HepG2 (cell line): Measurements from ENCODE around the gene SNAP29. TPM values are rescaled to one million over a fixed set of nuclear protein-coding genes. Genes with fewer than 3 reads are reported as not detected.

ENCODE experiments used
- ATAC-seq: fragments of 200-7000 bp; cut with Tn5 transposase; 3 replicates; pipeline ENCODE4 v1.9.1; 2020; ENCODE audit warnings: mild to moderate bottlenecking, moderate library complexity
- BruUV-seq: library from RNA; stranded (reverse); fragments of 400-500 nt; replicated peaks from 2 replicates; lab custom pipeline; 2021; lab: Mats Ljungman, UMichigan
- CTCF ChIA-PET: fragments of 300-600 bp; formaldehyde crosslinking; extraction: SDS; loops from one replicate; lab custom pipeline; 2021; ENCODE audit warnings: low total read pairs, inconsistent platforms, low intra/inter-chr PET ratio; lab: Yijun Ruan, JAX
- POLR2A ChIA-PET: fragments of 350-600 bp; sonication (Branson Sonifier 250); formaldehyde crosslinking; loops from one replicate; lab custom pipeline; 2020; ENCODE audit warnings: antibody characterized with exemption, inconsistent platforms; lab: Yijun Ruan, JAX
- DNase-seq: peaks from one replicate; pipeline ENCODE4 v3.0.0-alpha.2; 2015; ENCODE audit warnings: low spot score
- FAIRE-seq: peaks from 3 replicates; lab custom pipeline; 2011; peaks lifted over from hg19 to GRCh38; lab: Jason Lieb, UNC
- H2AFZ ChIP-seq: one replicate; pipeline ENCODE4 v1.6.1; 2011; ENCODE audit warnings: low read length, inconsistent platforms
- H3K27ac ChIP-seq: fragments of 300-600 bp; 3 replicates; pipeline ENCODE4 v1.8.0; 2011; ENCODE audit warnings: mixed run types, mild to moderate bottlenecking, mixed read lengths, low read length, inconsistent platforms; ENCODE audit not compliant: insufficient read depth; ENCODE audit errors: extremely low read length
- H3K27me3 ChIP-seq, 2 experiments: fragments of 200-600 bp in 1 of 2; 2 replicates in 1 of 2; 3 replicates in 1 of 2; pipeline versions ENCODE4 v1.6.0 to v1.8.0; 2011; ENCODE audit warnings: low read length in 2 of 2, mild to moderate bottlenecking in 2 of 2, moderate library complexity in 2 of 2, inconsistent platforms in 1 of 2; ENCODE audit not compliant: insufficient read depth in 2 of 2, control insufficient read depth in 1 of 2
- H3K36me3 ChIP-seq, 2 experiments: fragments of 200-600 bp in 1 of 2; replicated peaks in 1 of 2; 2 replicates in 1 of 2; 3 replicates in 1 of 2; pipeline versions ENCODE4 v1.5.1 to v1.8.0; 2011; ENCODE audit warnings: low read length in 2 of 2, inconsistent platforms in 1 of 2; ENCODE audit not compliant: insufficient read depth in 2 of 2, control insufficient read depth in 1 of 2
- H3K4me1 ChIP-seq: 2 replicates; pipeline ENCODE4 v1.5.1; 2012; ENCODE audit warnings: low read length, inconsistent platforms; ENCODE audit not compliant: insufficient read depth
- H3K4me2 ChIP-seq: 2 replicates; pipeline ENCODE4 v1.6.0; 2011; ENCODE audit warnings: low read depth, low read length, inconsistent platforms
- H3K4me3 ChIP-seq, 3 experiments: fragments of 200-600 bp in 1 of 3; sonication (generic), shearing (Covaris generic) in 1 of 3; replicated peaks in 1 of 3; 2 replicates each; pipeline ENCODE4 v1.5.1; 2011 to 2016; ENCODE audit warnings: low read length in 3 of 3, inconsistent platforms in 2 of 3, low read depth in 2 of 3, mild to moderate bottlenecking in 2 of 3, control low read depth in 1 of 3, mixed read lengths in 1 of 3; ENCODE audit not compliant: insufficient read depth in 1 of 3
- H3K79me2 ChIP-seq: one replicate; pipeline ENCODE4 v1.6.1; 2011; ENCODE audit warnings: low read length, inconsistent platforms; ENCODE audit not compliant: insufficient read depth
- H3K9ac ChIP-seq: 2 replicates; pipeline ENCODE4 v1.6.0; 2011; ENCODE audit warnings: mild to moderate bottlenecking, low read depth, low read length, inconsistent platforms; ENCODE audit not compliant: insufficient read depth
- H3K9me3 ChIP-seq: 2 replicates; pipeline ENCODE4 v1.5.1; 2012; ENCODE audit warnings: mild to moderate bottlenecking, low read length
- H4K20me1 ChIP-seq: 2 replicates; pipeline ENCODE4 v1.6.0; 2011; ENCODE audit warnings: inconsistent platforms, mild to moderate bottlenecking, low read length, moderate library complexity; ENCODE audit not compliant: insufficient read depth
- ARHGAP35 ChIP-seq: sonication (generic); formaldehyde crosslinking; IDR thresholded peaks from 2 replicates; pipeline ENCODE4 v1.9.0; 2022; ENCODE audit warnings: mild to moderate bottlenecking, inconsistent platforms, moderate library complexity, missing genetic modification reagents, borderline replicate concordance
- ASH2L ChIP-seq: fragments of 300-600, 200-600 bp; sonication (generic); IDR thresholded peaks from 2 replicates; pipeline ENCODE4 v1.7.0; 2017; ENCODE audit warnings: low read depth, mild to moderate bottlenecking, moderate library complexity, mixed read lengths, low read length; ENCODE audit not compliant: insufficient read length
- CBX5 ChIP-seq: sonication (generic); formaldehyde crosslinking; IDR thresholded peaks from 2 replicates; pipeline ENCODE4 v1.4.0; 2020; ENCODE audit warnings: missing genetic modification reagents, borderline replicate concordance
- HES4 ChIP-seq: sonication (generic); formaldehyde crosslinking; IDR thresholded peaks from 2 replicates; pipeline ENCODE4 v1.9.0; 2021; ENCODE audit warnings: mild to moderate bottlenecking, missing genetic modification reagents, borderline replicate concordance
- HNRNPUL1 ChIP-seq: fragments of 200-400 bp; formaldehyde crosslinking; IDR thresholded peaks from 2 replicates; pipeline ENCODE4 v1.6.1; 2017; ENCODE audit warnings: low read depth, mild to moderate bottlenecking, low read length, moderate library complexity
- HOXA7 ChIP-seq: sonication (generic); formaldehyde crosslinking; IDR thresholded peaks from 2 replicates; pipeline ENCODE4 v1.8.1; 2022; ENCODE audit warnings: mild to moderate bottlenecking, missing genetic modification reagents, moderate library complexity
- SIN3B ChIP-seq: fragments of 150-350 bp; IDR thresholded peaks from 2 replicates; pipeline ENCODE4 v1.6.1; 2014; ENCODE audit warnings: low read length
- TCF12 ChIP-seq, 2 experiments: fragments of 450-650 bp in 1 of 2; sonication (generic) in 1 of 2; formaldehyde crosslinking in 1 of 2; IDR thresholded peaks; 2 replicates each; pipeline versions ENCODE4 v1.6.1 to v1.8.0; 2017 to 2022; ENCODE audit warnings: antibody characterized with exemption in 1 of 2, mild to moderate bottlenecking in 1 of 2, missing genetic modification reagents in 1 of 2, moderate library complexity in 1 of 2
- TOE1 ChIP-seq: sonication (generic); formaldehyde crosslinking; IDR thresholded peaks from 2 replicates; pipeline ENCODE4 v1.4.0; 2020; ENCODE audit warnings: mild to moderate bottlenecking, missing genetic modification reagents
- ZNF574 ChIP-seq: sonication (generic); formaldehyde crosslinking; IDR thresholded peaks from 2 replicates; pipeline ENCODE4 v1.4.0; 2020; ENCODE audit warnings: missing genetic modification reagents
- ZNF644 ChIP-seq: IDR thresholded peaks from 2 replicates; pipeline ENCODE4 v1.6.1; 2016; ENCODE audit warnings: low read depth
- WGBS: methylation state at CpG from one replicate; pipeline ENCODE4 v1.1.6; 2017; ENCODE audit warnings: low lambda C conversion rate; 5-methylcytosine and 5-hydroxymethylcytosine counted together
- in situ Hi-C: cut with HindIII; loops from 2 replicates; pipeline ENCODE4 v1.10.0; 2017; ENCODE audit warnings: low pct_unique_long_range_greater_than_20kb; ENCODE audit not compliant: extremely low pct_ligation_motif_present
- intact Hi-C: fragments of 100-400 bp; cut with micrococcal nuclease; formaldehyde crosslinking; loops from one replicate; pipeline ENCODE4 v1.10.0; 2022; ENCODE audit not compliant: unreplicated experiment
- polyA plus RNA-seq, 8 experiments: library from polyadenylated mRNA; depleted of rRNA in 3 of 8; stranded (reverse) in 7 of 8; unstranded in 1 of 8; fragments of >200 nt; fragmentation: Illumina TruSeq in 4 of 8; extraction: Trizol in 4 of 8; gene quantifications; 2 replicates each; pipeline versions ENCODE4 v1.2.1 to v1.2.3, GENCODE V29; 2011 to 2016; ENCODE audit warnings: low read depth in 4 of 8, missing spikeins in 1 of 8, mixed read lengths in 1 of 8; ENCODE audit not compliant: insufficient read depth in 1 of 8
- total RNA-seq, 5 experiments: library from RNA; depleted of rRNA; stranded (reverse); fragments of >200 nt; fragmentation: Illumina TruSeq; extraction: Trizol; gene quantifications; 2 replicates each; pipeline ENCODE4 v1.2.3, GENCODE V29; 2016; ENCODE audit warnings: low read depth in 1 of 5

The SNAP29 gene
- total and polyA plus RNA-seq, 2 of the 13 experiments (the other 11 are each of a cell fraction or from before 2014, with no cell fraction given), result 12.3 to 30.7 TPM

GRCh38 chr22:20815477-20816050 lies 43.2 kb upstream of the SNAP29 start:
- Histone ChIP-seq H3K4me1 (no peaks in the 10 kb centered on the region), H3K79me2 (no peaks in the 10 kb centered on the region), H3K9me3 (no peaks in the 10 kb centered on the region), H3K36me3 (peaks cover 10 to 66% of the 10 kb centered on the region in 2 experiments), H4K20me1 (no peaks in the 10 kb centered on the region), H3K27me3 (no peaks in the 10 kb centered on the region), H3K9ac (no peak overlapping the region), H3K27ac (no peak overlapping the region), H2AFZ (no peak overlapping the region), H3K4me2 (no peak overlapping the region), H3K4me3 (no peak overlapping the region)
- FAIRE-seq (no peak), DNase-seq (no peak), ATAC-seq (no peak)
- POLR2A ChIA-PET, result no interaction called here
- in situ Hi-C loops (loop anchor here (10.0 kb wide), 1 partner anchor 59 kb away; no protein-coding TSS in a partner anchor), intact Hi-C loops (no loop called here)
- CTCF ChIA-PET, result no interaction called here
- WGBS, result 99% methylated on average over 8 of the region's 9 CpGs
- BruUV-seq, result no TSS peak
- TF ChIP-seq HNRNPUL1, result no peak
- TF ChIP-seq ASH2L, result no peak

GRCh38 chr22:20816559-20816958 lies 42.2 kb upstream of the SNAP29 start:
- Histone ChIP-seq H3K36me3 (peaks cover 7 to 63% of the 10 kb centered on the region in 2 experiments), H3K4me3 (no peak overlapping the region), H4K20me1 (no peaks in the 10 kb centered on the region), H3K79me2 (no peaks in the 10 kb centered on the region), H3K4me2 (no peak overlapping the region), H3K27me3 (no peaks in the 10 kb centered on the region), H2AFZ (no peak overlapping the region), H3K27ac (no peak overlapping the region), H3K9ac (no peak overlapping the region), H3K4me1 (no peaks in the 10 kb centered on the region), H3K9me3 (no peaks in the 10 kb centered on the region)
- no TSS peak for BruUV-seq
- DNase-seq (no peak), FAIRE-seq (no peak), ATAC-seq (no peak)
- TF ChIP-seq TOE1 (CRISPR knock-in tag) (no peak), ZNF644 (CRISPR knock-in tag) (no peak), HES4 (CRISPR knock-in tag) (no peak), SIN3B (no peak), ZNF574 (CRISPR knock-in tag) (no peak), CBX5 (CRISPR knock-in tag) (no peak), TCF12 (IDR thresholded peaks at IDR 0.05) (no peak), TCF12 (CRISPR knock-in tag; IDR thresholded peaks at IDR 0.05) (no peak), ARHGAP35 (CRISPR knock-in tag) (no peak), HOXA7 (CRISPR knock-in tag) (no peak)
- 99% methylated on average over 6 of the region's 6 CpGs for WGBS
- ChIA-PET POLR2A (no interaction called here), CTCF (no interaction called here)
- in situ Hi-C loops, result loop anchor here (10.0 kb wide), 1 partner anchor 58 kb away; no protein-coding TSS in a partner anchor
- intact Hi-C loops, result no loop called here
